Natural killer cell treated with Interleukin-12 subunit alpha and Interleukin-12 subunit beta and Interleukin-15 and Interleukin-18, amount 100 ng/mL, for 72 hours (primary cell): ENCODE measurements around the gene TIMP3. TPM values are rescaled to one million over a fixed set of nuclear protein-coding genes. Genes with fewer than 3 reads are reported as not detected.
A peak's percentile ranks its signal among the peaks of the same experiment; 100 is the strongest.

Experiments used
- ATAC-seq, 2 donors: fragments of 150-1000 bp; cut with Tn5 transposase in 1 of 2; sonication (Bioruptor Pico), chemical (Tn5 transposase) in 1 of 2; 2 replicates each; pipeline ENCODE4 v1.10.0; 2021
- DNase-seq: peaks from one replicate; pipeline ENCODE4 v3.0.0; 2022; ENCODE audit warnings: low spot score
- H3K27ac Mint-ChIP-seq, 2 donors: 1 replicate in 1 of 2; 2 replicates in 1 of 2; pipeline ENCODE4 v1.8.0; 2022; ENCODE audit warnings: mixed read lengths in 2 of 2, mild to moderate bottlenecking in 1 of 2, moderate library complexity in 1 of 2
- H3K27me3 Mint-ChIP-seq, 2 donors: 1 replicate in 1 of 2; 2 replicates in 1 of 2; pipeline ENCODE4 v1.8.0; 2022; ENCODE audit warnings: mixed read lengths in 2 of 2
- H3K36me3 Mint-ChIP-seq: one replicate; pipeline ENCODE4 v1.8.0; 2022; ENCODE audit warnings: mixed read lengths
- H3K4me1 Mint-ChIP-seq, 2 donors: 1 replicate in 1 of 2; 2 replicates in 1 of 2; pipeline ENCODE4 v1.8.0; 2022; ENCODE audit warnings: low read depth in 2 of 2, mixed read lengths in 2 of 2, mild to moderate bottlenecking in 1 of 2
- H3K4me3 Mint-ChIP-seq: one replicate; pipeline ENCODE4 v1.8.0; 2022; ENCODE audit warnings: mixed read lengths
- H3K9me3 Mint-ChIP-seq: 2 replicates; pipeline ENCODE4 v1.8.0; 2022; ENCODE audit warnings: mixed read lengths
- total RNA-seq, 2 donors: library from RNA; stranded (reverse); gene quantifications; one replicate each; pipeline ENCODE4 v1.2.3, GENCODE V29; 2022

TIMP3 gene
- total RNA-seq, 2 donors from 2014 or later, result not detected

DNA sequence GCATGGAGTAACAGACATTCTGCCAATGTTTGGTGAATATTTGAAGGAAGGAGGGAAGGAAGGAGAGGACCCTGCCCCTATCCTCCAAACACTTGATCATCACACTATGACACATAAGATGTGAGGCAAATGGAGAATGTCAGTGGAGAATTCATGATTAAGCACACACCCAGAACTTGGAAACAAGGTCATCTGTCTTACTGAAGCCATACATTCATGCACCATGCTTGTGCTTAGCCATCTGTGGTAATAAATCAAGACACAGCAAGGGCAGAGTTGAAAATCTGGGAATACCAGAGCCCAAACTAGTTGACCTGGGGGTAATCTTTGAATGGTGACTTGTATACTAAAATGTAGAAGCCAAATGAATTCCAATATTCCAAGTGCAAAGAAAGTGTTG is 7.9 kb upstream of the TIMP3 start:
- Mint-ChIP-seq H3K4me3 (no peak overlapping the region), H3K27me3 (peaks cover 0 to 13% of the 10 kb centered on the region in 2 donors), H3K9me3 (no peaks in the 10 kb centered on the region), H3K36me3 (no peaks in the 10 kb centered on the region), H3K4me1 (peaks cover 0 to 6% of the 10 kb centered on the region in 2 donors), H3K27ac (no peak overlapping the region)
- DNase-seq (no peak), ATAC-seq (no peak)

DNA sequence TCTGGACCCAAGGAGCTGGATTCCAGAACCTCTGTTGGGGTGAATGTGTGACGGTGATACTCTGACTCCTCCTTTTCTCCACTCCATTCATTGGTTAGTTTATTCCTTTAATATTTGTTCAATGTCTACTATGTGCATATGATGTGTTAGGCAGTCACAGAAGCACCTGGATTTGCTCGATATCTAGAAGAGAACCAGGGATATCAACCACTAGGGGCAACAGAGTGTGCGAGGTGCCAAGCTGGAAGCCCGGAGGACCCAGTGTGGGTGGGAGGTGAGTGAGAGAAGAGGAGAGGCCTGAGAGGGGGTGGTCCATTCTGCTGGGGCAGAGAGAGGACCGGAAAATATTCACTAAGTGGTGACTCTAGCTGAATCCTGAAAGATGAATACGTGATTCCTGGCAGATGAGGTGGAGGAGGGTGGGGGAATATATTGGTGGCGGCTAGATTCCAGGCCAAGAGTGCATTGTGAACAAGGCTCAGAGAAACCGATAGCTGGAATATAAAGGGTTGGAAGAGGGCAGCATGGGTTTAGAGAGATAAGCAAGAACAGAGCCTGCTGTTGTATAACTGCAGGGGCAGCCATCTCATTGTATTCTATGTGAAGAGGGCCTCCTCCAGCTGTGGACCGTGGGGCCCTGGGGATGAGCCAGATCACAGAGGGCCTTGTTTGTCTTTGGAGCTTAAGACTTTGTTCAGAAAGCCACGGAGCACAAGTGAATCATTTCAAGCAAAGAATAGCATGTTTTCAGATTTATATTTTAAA is 6.9 kb upstream of the TIMP3 start:
- no peaks in the 10 kb centered on the region for H3K36me3 Mint-ChIP-seq
- no peak overlapping the region for H3K27ac Mint-ChIP-seq
- DNase-seq (no peak), ATAC-seq (no peak)
- H3K27me3 Mint-ChIP-seq, result peaks cover 8 to 14% of the 10 kb centered on the region in 2 donors
- no peak overlapping the region for H3K4me3 Mint-ChIP-seq
- peaks cover 0 to 6% of the 10 kb centered on the region in 2 donors for H3K4me1 Mint-ChIP-seq
- no peaks in the 10 kb centered on the region for H3K9me3 Mint-ChIP-seq

DNA sequence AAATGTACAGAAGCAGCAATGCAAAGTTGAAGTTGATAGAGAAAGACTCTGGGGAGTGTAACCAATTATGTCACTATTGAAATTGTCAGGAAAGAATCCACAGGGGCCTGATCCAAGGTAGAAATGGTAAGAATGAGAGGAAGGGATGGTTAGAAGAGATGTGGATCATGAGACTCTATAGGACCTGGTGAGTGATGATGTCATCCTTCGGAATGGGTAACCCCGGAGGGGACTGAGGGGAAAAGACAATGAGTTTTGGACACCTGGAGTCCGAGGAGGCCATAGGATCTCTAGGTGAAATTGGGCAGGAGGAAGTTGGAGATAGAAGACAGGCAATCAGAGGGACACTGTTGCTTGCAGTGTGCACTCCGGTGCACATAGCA is 6.3 kb upstream of the TIMP3 start:
- H3K4me1 Mint-ChIP-seq, result peaks cover 0 to 6% of the 10 kb centered on the region in 2 donors
- peaks cover 14 to 18% of the 10 kb centered on the region in 2 donors for H3K27me3 Mint-ChIP-seq
- H3K9me3 Mint-ChIP-seq, result no peaks in the 10 kb centered on the region
- no peak overlapping the region for H3K27ac Mint-ChIP-seq
- no peak for DNase-seq
- no peak for ATAC-seq
- H3K4me3 Mint-ChIP-seq, result no peak overlapping the region
- no peaks in the 10 kb centered on the region for H3K36me3 Mint-ChIP-seq

DNA sequence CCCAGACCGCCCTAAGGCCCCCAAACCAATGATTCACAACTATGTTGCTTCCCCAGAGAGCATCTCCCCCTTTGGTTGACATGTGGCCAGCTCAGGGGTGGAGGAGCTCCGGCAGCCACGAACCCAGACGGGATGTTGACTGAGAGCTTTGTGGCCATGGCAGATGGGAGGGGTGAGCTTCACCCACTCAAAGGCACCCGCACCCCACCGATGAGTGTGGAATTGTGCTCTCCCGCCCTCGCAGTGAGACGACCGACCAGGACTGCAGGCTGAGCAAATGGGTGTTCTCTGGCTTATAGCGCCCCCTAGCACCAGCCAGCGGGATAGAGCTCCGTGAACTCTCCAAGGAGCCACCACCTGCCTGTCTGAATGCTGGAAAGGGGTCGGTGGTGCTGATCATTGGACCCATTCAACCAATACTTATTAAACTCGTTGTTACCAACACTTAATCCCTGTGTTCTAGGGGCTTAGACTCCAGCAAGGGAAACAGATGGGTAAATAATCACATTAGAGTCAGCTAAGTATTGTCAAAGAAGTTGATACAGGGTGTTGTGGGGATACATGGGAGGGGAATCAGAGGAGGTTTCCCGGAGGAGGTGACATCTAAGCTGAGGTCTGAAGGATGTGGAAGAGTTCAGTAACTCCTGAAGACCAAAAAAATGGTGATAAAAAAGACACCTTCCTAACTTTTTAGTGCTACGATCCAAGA is 4.5 kb upstream of the TIMP3 start:
- Mint-ChIP-seq H3K4me1 (peaks cover 0 to 6% of the 10 kb centered on the region in 2 donors), H3K27me3 (peaks cover 25% of the 10 kb centered on the region in 2 donors), H3K36me3 (no peaks in the 10 kb centered on the region), H3K4me3 (no peak overlapping the region), H3K27ac (no peak overlapping the region), H3K9me3 (no peaks in the 10 kb centered on the region)
- no peak for DNase-seq
- peak; percentile 65 to 74 for ATAC-seq

DNA sequence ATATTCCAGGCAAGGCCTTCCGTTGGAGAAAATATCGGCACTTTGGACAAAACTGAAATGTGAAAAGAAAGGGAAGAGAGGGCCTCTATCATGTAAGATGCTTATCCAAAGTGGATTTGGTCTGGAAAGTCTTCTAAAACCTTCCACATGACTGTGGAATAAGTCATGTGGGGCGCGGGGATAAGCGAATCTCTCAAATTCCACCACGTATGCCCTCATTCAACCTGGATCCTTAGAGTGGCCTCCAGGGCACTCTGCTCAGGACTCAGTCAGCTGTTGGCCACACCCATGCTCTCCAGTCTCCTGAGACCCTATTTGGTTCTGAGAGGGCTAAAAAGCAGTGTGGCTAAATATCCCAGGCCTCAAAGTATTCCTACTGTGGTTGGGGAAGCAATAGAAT is 2.0 kb upstream of the TIMP3 start:
- Mint-ChIP-seq H3K4me3 (no peak overlapping the region), H3K9me3 (no peaks in the 10 kb centered on the region), H3K4me1 (peaks cover 0 to 6% of the 10 kb centered on the region in 2 donors), H3K27ac (no peak overlapping the region), H3K36me3 (no peaks in the 10 kb centered on the region), H3K27me3 (peaks cover 38 to 40% of the 10 kb centered on the region in 2 donors)
- ATAC-seq, result no peak
- DNase-seq, result no peak

DNA sequence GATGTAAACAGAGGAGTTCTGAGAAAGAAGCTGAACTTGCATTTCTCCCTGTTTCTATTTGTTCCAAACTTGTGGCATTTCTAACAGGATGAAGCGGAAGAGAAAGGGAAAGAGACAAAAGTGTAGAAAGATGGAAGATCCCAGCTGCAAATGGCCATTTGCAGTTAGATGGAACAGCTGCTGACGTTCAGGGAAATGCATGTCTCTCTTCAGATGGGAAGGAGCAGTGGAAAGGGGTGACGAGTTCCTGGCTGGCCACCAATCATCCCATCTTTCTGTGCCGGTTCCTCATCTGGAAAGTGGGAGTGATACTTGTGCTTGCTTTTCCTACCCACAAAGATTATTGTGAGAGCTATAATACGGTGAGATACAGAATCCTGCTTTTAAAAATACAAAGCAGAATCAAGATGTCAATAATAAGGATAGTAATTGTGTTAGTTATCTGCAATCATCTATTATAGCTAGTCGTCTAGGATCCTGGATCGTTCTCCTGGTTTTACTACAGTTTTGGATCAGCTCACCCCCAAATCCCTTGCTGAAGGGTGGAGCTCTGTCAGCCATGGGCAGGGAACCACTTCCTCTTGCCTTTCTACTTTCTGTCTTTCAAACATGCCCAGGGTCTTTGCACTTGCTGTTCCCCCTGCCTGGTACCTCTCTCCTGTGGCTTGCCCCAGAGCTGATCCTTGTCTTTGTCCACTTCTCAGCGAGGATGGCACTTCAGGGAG is 1.2 kb upstream of the TIMP3 start:
- DNase-seq, result no peak
- Mint-ChIP-seq H3K9me3 (no peaks in the 10 kb centered on the region), H3K27ac (no peak overlapping the region), H3K4me3 (no peak overlapping the region), H3K36me3 (no peaks in the 10 kb centered on the region), H3K4me1 (peaks cover 0 to 6% of the 10 kb centered on the region in 2 donors), H3K27me3 (peaks cover 38 to 43% of the 10 kb centered on the region in 2 donors)
- no peak for ATAC-seq

DNA sequence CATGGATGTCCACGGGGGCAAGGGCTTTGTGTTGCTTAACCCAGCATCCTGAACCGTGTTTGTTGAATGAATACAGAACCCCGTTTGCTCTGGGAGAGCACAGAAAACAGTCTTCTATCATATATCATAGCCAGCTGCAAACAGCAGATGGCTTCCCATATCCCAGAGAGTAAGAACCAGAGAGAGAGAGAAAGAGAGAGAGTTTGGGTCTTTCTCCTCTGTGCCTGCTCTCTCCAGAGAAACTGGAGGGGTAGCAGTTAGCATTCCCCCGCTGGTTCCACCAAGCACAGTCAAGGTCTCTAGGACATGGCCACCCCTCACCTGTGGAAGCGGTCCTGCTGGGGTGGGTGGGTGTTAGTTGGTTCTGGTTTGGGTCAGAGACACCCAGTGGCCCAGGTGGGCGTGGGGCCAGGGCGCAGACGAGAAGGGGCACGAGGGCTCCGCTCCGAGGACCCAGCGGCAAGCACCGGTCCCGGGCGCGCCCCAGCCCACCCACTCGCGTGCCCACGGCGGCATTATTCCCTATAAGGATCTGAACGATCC is 440 bp upstream of the TIMP3 start:
- H3K4me3 Mint-ChIP-seq, result no peak overlapping the region
- peaks cover 38 to 42% of the 10 kb centered on the region in 2 donors for H3K27me3 Mint-ChIP-seq
- DNase-seq, result no peak

DNA sequence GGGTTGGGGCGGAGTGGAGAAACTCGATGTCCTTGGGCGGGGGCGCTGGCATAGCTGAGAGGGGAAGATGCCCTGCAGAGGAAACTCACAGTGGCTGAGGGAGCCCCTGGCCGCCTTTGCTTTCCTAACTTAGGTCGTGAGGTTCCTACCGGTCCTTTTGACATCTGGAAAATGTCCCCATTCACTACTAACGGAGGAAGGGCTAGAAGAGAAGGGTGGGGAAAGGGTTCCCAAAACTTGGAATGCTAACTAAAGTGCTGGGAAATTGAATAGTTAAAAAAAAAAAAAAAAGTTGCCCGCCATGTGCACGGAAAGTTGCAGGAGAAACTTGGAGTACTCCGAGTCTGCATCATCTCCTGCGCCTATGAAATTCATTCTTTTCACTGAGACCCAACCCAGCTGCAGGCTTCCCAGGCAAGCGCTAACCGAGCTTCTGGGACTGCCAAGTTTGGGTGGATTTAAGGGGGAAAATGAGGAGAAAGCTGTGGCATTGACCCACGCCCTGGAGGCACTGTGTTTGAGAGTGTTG is 796 bp downstream of the TIMP3 start:
- Mint-ChIP-seq H3K27ac (no peak overlapping the region), H3K27me3 (peaks cover 38 to 42% of the 10 kb centered on the region in 2 donors), H3K4me1 (peaks cover 0 to 3% of the 10 kb centered on the region in 2 donors), H3K4me3 (no peak overlapping the region), H3K36me3 (no peaks in the 10 kb centered on the region), H3K9me3 (no peaks in the 10 kb centered on the region)
- DNase-seq, result no peak
- no peak for ATAC-seq

More for the DNA sequence above, 440 bp upstream of the TIMP3 start:
- Mint-ChIP-seq H3K4me1 (peaks cover 0 to 4% of the 10 kb centered on the region in 2 donors), H3K9me3 (no peaks in the 10 kb centered on the region), H3K36me3 (no peaks in the 10 kb centered on the region), H3K27ac (no peak overlapping the region)
- ATAC-seq, result peak in 1 of 2 donors; percentile 12

DNA sequence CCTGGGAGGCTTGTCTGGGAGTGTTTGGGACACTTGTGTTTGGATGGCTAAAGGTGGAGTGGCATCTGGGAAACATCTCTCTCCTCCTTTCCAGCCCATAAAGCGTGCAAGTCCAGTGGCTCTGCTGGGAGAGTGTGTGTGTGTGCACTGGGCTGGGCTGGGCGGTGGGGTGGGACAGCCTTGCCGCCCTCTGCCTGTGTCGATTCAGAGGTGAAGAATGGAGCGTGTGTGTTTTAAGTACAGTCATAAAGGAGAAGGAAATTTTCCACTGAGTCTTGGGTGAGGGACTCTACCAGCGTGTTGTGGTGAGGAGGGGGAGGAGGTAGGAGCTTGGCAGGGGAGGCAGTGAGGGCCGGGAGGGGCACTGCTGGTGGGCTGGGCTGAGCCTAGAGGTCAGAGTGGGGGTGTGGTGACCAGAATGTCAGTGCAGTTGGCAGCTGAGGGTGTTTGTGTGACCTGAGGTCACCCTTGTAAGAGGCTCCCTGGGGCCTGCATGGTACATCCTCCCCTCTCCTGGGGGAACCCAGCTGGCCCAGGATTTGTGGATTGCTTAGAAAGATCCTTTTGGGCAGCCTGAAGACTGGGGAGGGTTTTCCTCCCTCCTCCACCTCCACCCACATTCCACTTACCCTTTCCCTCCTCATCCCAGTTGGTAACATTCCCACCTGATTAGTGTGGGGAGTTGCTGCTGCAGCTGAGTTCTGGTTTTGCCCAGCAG is 1.7 kb downstream of the TIMP3 start:
- H3K27ac Mint-ChIP-seq, result no peak overlapping the region

DNA sequence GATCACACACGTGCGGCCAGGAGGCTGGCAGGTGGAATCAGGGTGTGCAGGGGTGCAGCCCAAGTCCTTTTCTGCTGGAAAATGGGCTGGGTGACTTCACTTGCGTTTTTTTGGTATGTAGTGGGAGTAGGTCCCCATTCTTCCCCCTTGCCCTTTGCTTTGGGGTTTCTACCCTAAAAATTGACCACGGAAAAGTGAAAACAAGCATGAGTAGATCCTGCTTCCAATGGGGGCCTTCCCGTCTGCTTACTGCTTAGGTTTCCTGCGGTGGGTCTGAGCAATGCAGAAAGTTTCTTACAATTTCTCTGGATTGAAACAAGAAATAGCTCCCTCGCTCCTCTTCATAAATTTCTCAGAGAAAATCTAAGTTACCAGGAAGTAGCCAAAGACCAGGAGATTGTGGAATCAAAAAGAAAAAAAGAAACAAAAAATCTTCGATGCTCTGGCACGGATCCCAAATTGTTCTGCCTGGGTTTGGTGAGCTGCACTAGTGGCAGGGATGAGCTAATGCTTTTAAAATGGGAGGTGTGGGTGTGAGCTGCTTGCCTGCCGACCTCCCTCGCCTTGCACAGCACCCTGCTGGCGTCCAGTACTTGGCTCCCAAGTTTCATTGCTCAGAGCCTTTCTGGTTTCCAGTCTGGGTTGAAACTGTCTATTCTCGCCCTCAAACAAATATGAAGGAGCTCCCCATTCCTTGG is 2.4 kb downstream of the TIMP3 start:
- no peaks in the 10 kb centered on the region for H3K9me3 Mint-ChIP-seq
- H3K4me3 Mint-ChIP-seq, result no peak overlapping the region
- H3K27me3 Mint-ChIP-seq, result peaks cover 42% of the 10 kb centered on the region in 2 donors
- H3K4me1 Mint-ChIP-seq, result no peaks in the 10 kb centered on the region
- H3K36me3 Mint-ChIP-seq, result no peaks in the 10 kb centered on the region
- H3K27ac Mint-ChIP-seq, result no peak overlapping the region
- DNase-seq, result no peak
- ATAC-seq, result no peak

More for the DNA sequence above, 1.7 kb downstream of the TIMP3 start:
- DNase-seq (no peak), ATAC-seq (no peak)
- Mint-ChIP-seq H3K4me1 (no peaks in the 10 kb centered on the region), H3K27me3 (peaks cover 38 to 42% of the 10 kb centered on the region in 2 donors), H3K36me3 (no peaks in the 10 kb centered on the region), H3K4me3 (no peak overlapping the region), H3K9me3 (no peaks in the 10 kb centered on the region)

DNA sequence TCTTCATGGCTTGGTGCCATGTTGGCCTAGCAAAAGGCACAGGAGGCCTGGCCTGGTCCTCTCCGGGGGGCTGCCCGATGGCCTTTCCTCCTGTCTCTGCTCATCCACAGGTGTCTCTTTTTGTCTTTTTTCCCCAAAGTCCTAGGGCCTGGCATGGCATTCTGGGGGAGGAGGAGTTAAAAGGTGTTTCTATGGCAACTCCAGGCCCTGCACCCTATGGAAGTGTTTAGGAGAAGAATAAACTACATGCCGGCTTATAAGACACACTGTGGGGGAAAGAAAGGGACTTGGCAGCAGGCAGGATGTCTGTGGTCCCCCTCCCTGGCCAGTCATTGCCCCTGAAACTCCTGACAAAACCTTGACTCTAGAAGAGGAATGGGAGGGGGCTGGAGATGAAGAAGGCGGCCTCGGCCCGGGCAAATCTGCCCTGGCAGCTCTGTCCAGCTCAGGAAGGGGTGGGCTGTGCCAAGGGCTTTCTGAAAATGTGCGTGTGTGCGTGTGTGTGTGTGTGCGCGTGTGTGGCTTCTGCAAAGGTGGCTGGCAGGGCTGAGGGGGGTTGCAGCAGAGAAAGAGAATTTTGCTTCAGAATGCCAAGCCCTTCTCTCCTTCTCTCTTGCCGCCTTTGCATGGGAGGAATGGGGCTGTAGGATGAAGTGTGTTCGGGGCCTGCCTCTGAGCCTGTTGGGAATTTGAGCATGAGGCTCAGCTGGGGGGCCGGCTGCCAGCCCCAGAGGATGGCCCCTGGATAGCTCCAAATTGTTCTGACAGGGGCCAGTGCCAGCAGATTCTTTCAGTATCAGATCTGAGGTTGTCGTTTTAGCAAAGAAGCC is 3.2 kb downstream of the TIMP3 start:
- DNase-seq, result no peak
- H3K9me3 Mint-ChIP-seq, result no peaks in the 10 kb centered on the region
- no peaks in the 10 kb centered on the region for H3K36me3 Mint-ChIP-seq
- H3K4me3 Mint-ChIP-seq, result no peak overlapping the region
- H3K4me1 Mint-ChIP-seq, result no peaks in the 10 kb centered on the region
- no peak for ATAC-seq
- peaks cover 40 to 41% of the 10 kb centered on the region in 2 donors for H3K27me3 Mint-ChIP-seq
- H3K27ac Mint-ChIP-seq, result no peak overlapping the region

DNA sequence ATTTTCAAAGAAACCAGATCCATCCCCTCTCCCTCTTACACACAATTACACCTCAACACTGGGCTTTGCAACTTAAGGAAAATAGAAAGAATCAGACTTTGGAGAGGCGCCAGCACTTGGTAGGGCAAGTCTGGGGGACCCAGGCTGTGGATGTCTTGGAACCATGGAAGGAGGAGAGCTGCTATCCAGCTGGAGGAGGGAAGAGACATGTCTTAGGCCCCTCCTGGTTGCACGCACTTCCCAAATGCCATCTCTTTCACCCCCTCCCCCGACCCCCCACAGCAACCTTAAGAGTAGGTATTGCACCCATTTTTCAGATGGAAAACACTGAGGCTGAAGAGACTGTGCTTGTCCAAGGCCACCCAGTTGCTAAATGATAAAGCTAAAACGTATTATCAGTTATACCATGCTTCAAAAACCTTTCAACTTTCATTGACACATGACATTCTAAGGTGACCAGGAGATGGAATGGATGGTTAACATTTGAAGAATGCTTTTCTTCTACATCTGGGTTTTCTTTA is 3.9 kb downstream of the TIMP3 start:
- Mint-ChIP-seq H3K4me1 (no peaks in the 10 kb centered on the region), H3K4me3 (no peak overlapping the region), H3K36me3 (no peaks in the 10 kb centered on the region), H3K9me3 (no peaks in the 10 kb centered on the region), H3K27ac (no peak overlapping the region), H3K27me3 (peaks cover 35 to 36% of the 10 kb centered on the region in 2 donors)
- ATAC-seq, result no peak
- DNase-seq, result no peak
